Loucy (cell line): Measurements from ENCODE around the gene PLEKHG4.

ENCODE experiments used
- H2AFZ ChIP-seq: fragments of 200-600 bp; sonication (generic); 2 replicates; pipeline ENCODE4 v1.6.0; 2016; ENCODE audit warnings: antibody characterized with exemption, mild to moderate bottlenecking, low read length, moderate library complexity
- H3F3A ChIP-seq: fragments of 200-600 bp; 2 replicates; pipeline ENCODE4 v1.6.0; 2016; ENCODE audit warnings: antibody characterized with exemption, low read depth, mild to moderate bottlenecking
- H3K27me3 ChIP-seq: fragments of 200-600 bp; sonication (generic); 2 replicates; pipeline ENCODE4 v1.6.1; 2014; ENCODE audit warnings: low read length, mild to moderate bottlenecking; ENCODE audit not compliant: insufficient read depth, poor library complexity, severe bottlenecking
- H3K36me3 ChIP-seq: fragments of 200-600 bp; sonication (generic); 2 replicates; pipeline ENCODE4 v1.6.1; 2016; ENCODE audit warnings: low read length; ENCODE audit not compliant: insufficient read depth
- H3K4me1 ChIP-seq: fragments of 200-600 bp; sonication (generic); 2 replicates; pipeline ENCODE4 v1.5.1; 2014; ENCODE audit warnings: low read length, mild to moderate bottlenecking; ENCODE audit not compliant: insufficient read depth, poor library complexity, severe bottlenecking
- H3K4me2 ChIP-seq: fragments of 200-600 bp; sonication (generic); 2 replicates; pipeline ENCODE4 v1.6.0; 2014; ENCODE audit warnings: antibody characterized with exemption, low read length, low read depth, mild to moderate bottlenecking; ENCODE audit not compliant: poor library complexity, severe bottlenecking
- H3K4me3 ChIP-seq: fragments of 200-600 bp; sonication (generic); 2 replicates; pipeline ENCODE4 v1.5.1; 2014; ENCODE audit warnings: low read length, mild to moderate bottlenecking, mixed read lengths; ENCODE audit not compliant: poor library complexity, severe bottlenecking
- H3K79me2 ChIP-seq: fragments of 200-600 bp; sonication (generic); 2 replicates; pipeline ENCODE4 v1.6.1; 2014; ENCODE audit warnings: low read length; ENCODE audit not compliant: insufficient read depth
- H3K9ac ChIP-seq: fragments of 200-600 bp; sonication (generic); 2 replicates; pipeline ENCODE4 v1.6.0; 2014; ENCODE audit warnings: mild to moderate bottlenecking, low read depth, low read length, moderate library complexity; ENCODE audit not compliant: poor library complexity, severe bottlenecking
- H3K9me2 ChIP-seq: fragments of 200-600 bp; sonication (generic); replicated peaks from 2 replicates; pipeline ENCODE4 v1.6.1; 2016; ENCODE audit warnings: low read depth, low read length, mixed read lengths
- H3K9me3 ChIP-seq: fragments of 200-600 bp; sonication (generic); 2 replicates; pipeline ENCODE4 v1.6.1; 2014; ENCODE audit warnings: mild to moderate bottlenecking, antibody characterized with exemption, low read length, low read depth; ENCODE audit not compliant: insufficient read depth
- H4K20me1 ChIP-seq: fragments of 200-600 bp; sonication (generic); 2 replicates; pipeline ENCODE4 v1.6.0; 2014; ENCODE audit warnings: antibody characterized with exemption, low read length, mild to moderate bottlenecking; ENCODE audit not compliant: insufficient read depth, poor library complexity, severe bottlenecking
- EZH2phosphoT487 ChIP-seq: fragments of 200-600 bp; IDR thresholded peaks from 2 replicates; pipeline ENCODE4 v1.6.1; 2018; ENCODE audit warnings: antibody characterized with exemption, mild to moderate bottlenecking, moderate library complexity, borderline replicate concordance
- TF ChIP-seq, protein P1 (sequence below): fragments of 200-600 bp; sonication (generic); conservative IDR thresholded peaks from 2 replicates; pipeline ENCODE4 v1.5.1; 2014; ENCODE audit warnings: mild to moderate bottlenecking, antibody characterized with exemption, low read length

Gene PLEKHG4

DNA sequence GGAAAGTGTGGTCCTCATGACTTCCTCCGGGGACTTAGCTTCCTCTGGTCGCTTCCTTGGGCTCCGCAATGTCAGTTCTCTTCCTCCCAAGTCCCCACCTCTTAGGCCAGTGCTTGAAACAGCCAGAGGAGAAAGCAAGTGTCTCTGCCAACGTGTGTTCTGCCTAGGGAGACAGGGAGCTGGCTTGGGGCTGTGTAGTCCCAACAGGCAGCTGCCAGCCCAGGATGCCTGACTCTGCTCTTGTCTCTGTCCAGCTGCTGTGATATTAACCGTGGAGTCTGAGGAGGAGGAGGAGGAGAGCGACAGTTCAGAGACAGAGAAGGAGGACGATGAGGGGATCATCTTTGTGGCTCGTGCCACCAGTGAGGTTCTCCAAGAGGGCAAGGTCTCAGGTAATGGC, 13.5 kb upstream of the PLEKHG4 start:
- Histone ChIP-seq H4K20me1 (no peaks in the 10 kb centered on the region), H3K27me3 (no peaks in the 10 kb centered on the region), H3K4me2 (no peak overlapping the region), H3K9me3 (no peaks in the 10 kb centered on the region), H3K79me2 (no peaks in the 10 kb centered on the region), H3K4me3 (no peak overlapping the region), H3K4me1 (no peaks in the 10 kb centered on the region), H2AFZ (no peak overlapping the region), H3F3A (no peaks in the 10 kb centered on the region), H3K9ac (no peak overlapping the region), H3K9me2 (no peaks in the 10 kb centered on the region), H3K36me3 (no peaks in the 10 kb centered on the region)
- TF ChIP-seq EZH2phosphoT487: no peak
- TF ChIP-seq, protein P1, sequence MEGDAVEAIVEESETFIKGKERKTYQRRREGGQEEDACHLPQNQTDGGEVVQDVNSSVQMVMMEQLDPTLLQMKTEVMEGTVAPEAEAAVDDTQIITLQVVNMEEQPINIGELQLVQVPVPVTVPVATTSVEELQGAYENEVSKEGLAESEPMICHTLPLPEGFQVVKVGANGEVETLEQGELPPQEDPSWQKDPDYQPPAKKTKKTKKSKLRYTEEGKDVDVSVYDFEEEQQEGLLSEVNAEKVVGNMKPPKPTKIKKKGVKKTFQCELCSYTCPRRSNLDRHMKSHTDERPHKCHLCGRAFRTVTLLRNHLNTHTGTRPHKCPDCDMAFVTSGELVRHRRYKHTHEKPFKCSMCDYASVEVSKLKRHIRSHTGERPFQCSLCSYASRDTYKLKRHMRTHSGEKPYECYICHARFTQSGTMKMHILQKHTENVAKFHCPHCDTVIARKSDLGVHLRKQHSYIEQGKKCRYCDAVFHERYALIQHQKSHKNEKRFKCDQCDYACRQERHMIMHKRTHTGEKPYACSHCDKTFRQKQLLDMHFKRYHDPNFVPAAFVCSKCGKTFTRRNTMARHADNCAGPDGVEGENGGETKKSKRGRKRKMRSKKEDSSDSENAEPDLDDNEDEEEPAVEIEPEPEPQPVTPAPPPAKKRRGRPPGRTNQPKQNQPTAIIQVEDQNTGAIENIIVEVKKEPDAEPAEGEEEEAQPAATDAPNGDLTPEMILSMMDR: no peak

DNA sequence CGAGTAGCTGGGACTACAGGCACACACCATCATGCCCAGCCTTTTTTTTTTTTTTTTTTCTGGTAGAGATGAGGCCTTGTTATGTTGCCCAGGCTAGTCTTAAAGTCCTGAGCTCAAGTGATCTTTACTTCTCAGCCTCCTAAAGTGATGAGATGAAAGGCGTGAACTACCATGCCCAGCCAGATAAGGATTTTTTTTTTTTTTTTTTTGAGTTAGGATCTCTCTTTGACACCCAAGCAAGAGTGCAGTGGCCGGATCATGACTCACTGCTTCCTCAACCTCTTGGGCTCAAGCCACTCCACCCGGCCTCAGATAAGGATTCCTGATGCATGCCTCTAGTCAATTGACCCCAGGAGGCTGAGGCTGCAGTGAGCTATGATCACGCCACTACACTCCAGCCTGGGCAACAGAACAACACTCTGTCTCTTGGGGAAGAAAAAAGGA, 11.2 kb upstream of the PLEKHG4 start:
- Histone ChIP-seq H3K27me3 (no peaks in the 10 kb centered on the region), H3K79me2 (no peaks in the 10 kb centered on the region), H2AFZ (no peak overlapping the region), H3K36me3 (no peaks in the 10 kb centered on the region), H4K20me1 (no peaks in the 10 kb centered on the region), H3K9ac (no peak overlapping the region), H3K9me3 (no peaks in the 10 kb centered on the region), H3K4me1 (no peaks in the 10 kb centered on the region), H3K4me2 (no peak overlapping the region), H3K4me3 (no peak overlapping the region), H3K9me2 (no peaks in the 10 kb centered on the region), H3F3A (no peaks in the 10 kb centered on the region)
- TF ChIP-seq, protein P1: no peak
- no peak for TF ChIP-seq EZH2phosphoT487

DNA sequence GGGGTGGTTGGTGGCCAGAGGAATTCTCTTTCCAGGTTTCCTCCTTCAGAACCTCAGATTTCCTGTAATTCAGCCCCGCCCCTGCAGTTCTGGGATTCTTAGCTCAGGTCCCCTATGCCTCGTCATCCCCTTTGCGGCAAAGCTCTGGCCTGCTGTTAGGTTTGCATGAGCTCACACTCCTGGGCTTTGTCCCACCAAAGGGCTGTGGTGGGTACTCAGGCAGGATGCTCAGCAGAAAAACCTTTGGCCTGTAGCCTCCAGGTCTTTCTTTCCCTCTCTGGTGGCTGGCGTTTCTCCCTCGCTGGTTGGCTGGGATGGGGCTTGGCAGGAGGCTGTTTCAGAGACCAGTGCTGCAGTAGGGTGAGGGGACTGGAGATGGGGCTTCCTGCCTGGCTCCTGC, 9.6 kb upstream of the PLEKHG4 start:
- H3K4me2 ChIP-seq: no peak overlapping the region
- H3K9me3 ChIP-seq: no peaks in the 10 kb centered on the region
- H3K9me2 ChIP-seq: no peaks in the 10 kb centered on the region
- no peaks in the 10 kb centered on the region for H4K20me1 ChIP-seq
- no peaks in the 10 kb centered on the region for H3K4me1 ChIP-seq
- no peaks in the 10 kb centered on the region for H3F3A ChIP-seq
- H2AFZ ChIP-seq: no peak overlapping the region
- H3K9ac ChIP-seq: no peak overlapping the region
- H3K27me3 ChIP-seq: no peaks in the 10 kb centered on the region
- H3K36me3 ChIP-seq: no peaks in the 10 kb centered on the region
- no peak for TF ChIP-seq EZH2phosphoT487
- TF ChIP-seq, protein P1: no peak
- no peaks in the 10 kb centered on the region for H3K79me2 ChIP-seq
- H3K4me3 ChIP-seq: no peak overlapping the region
